Endothelial cell of umbilical vein (primary cell): Measurements from ENCODE around the gene SEC22A.

ENCODE experiments used
- EZH2 ChIP-seq: IDR thresholded peaks from 2 replicates; pipeline ENCODE4 v1.6.1; 2012; ENCODE audit warnings: borderline replicate concordance, low read depth, mild to moderate bottlenecking, moderate library complexity, low read length, inconsistent platforms; ENCODE audit not compliant: severe bottlenecking
- FOS ChIP-seq: IDR thresholded peaks from 2 replicates; pipeline ENCODE4 v1.6.1; 2011; ENCODE audit warnings: mild to moderate bottlenecking, low read length, moderate library complexity, borderline replicate concordance; ENCODE audit not compliant: insufficient read depth
- GATA2 ChIP-seq: IDR thresholded peaks from 2 replicates; pipeline ENCODE4 v1.7.0; 2011; ENCODE audit warnings: low read depth, mild to moderate bottlenecking, moderate library complexity, mixed read lengths, low read length; ENCODE audit not compliant: insufficient read length, insufficient read depth
- JUN ChIP-seq: IDR thresholded peaks from 2 replicates; pipeline ENCODE4 v1.6.1; 2011; ENCODE audit warnings: borderline replicate concordance, low read depth; ENCODE audit not compliant: insufficient read length, insufficient read depth
- MYC ChIP-seq: IDR thresholded peaks from one replicate; pipeline ENCODE4 v1.6.1; 2011; ENCODE audit warnings: mild to moderate bottlenecking, low read depth, low read length
- POLR2A ChIP-seq: IDR thresholded peaks from 2 replicates; pipeline ENCODE4 v1.6.1; 2012; ENCODE audit warnings: low read depth, mild to moderate bottlenecking, control low read depth, low read length
- POLR2AphosphoS5 ChIP-seq: IDR thresholded peaks from 2 replicates; pipeline ENCODE4 v1.6.1; 2012; ENCODE audit warnings: low read depth, mild to moderate bottlenecking, control low read depth, low read length, moderate library complexity; ENCODE audit not compliant: insufficient read depth
- TF ChIP-seq, protein P1 (sequence below), 2 donors: IDR thresholded peaks; 1 replicate in 1 of 2; 2 replicates in 1 of 2; pipeline ENCODE4 v1.5.1; 2011; ENCODE audit warnings: low read length in 2 of 2, mild to moderate bottlenecking in 2 of 2, moderate library complexity in 2 of 2, control low read depth in 1 of 2, inconsistent platforms in 1 of 2, low read depth in 1 of 2; ENCODE audit not compliant: insufficient read depth in 1 of 2; ENCODE audit errors: extremely low read depth in 1 of 2
- TF ChIP-seq, protein P2 (sequence below): IDR thresholded peaks from 2 replicates; pipeline ENCODE4 v1.6.1; 2011; ENCODE audit not compliant: insufficient read depth, insufficient read length

GRCh38 chr3:123295171-123295900 is 93.6 kb downstream of the SEC22A start:
- TF ChIP-seq POLR2A, result no peak
- TF ChIP-seq, protein P1, sequence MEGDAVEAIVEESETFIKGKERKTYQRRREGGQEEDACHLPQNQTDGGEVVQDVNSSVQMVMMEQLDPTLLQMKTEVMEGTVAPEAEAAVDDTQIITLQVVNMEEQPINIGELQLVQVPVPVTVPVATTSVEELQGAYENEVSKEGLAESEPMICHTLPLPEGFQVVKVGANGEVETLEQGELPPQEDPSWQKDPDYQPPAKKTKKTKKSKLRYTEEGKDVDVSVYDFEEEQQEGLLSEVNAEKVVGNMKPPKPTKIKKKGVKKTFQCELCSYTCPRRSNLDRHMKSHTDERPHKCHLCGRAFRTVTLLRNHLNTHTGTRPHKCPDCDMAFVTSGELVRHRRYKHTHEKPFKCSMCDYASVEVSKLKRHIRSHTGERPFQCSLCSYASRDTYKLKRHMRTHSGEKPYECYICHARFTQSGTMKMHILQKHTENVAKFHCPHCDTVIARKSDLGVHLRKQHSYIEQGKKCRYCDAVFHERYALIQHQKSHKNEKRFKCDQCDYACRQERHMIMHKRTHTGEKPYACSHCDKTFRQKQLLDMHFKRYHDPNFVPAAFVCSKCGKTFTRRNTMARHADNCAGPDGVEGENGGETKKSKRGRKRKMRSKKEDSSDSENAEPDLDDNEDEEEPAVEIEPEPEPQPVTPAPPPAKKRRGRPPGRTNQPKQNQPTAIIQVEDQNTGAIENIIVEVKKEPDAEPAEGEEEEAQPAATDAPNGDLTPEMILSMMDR (IDR thresholded peaks at IDR 0.05; ENCODE audit: extremely low read depth in 1 of 2, insufficient read depth in 1 of 2, low read depth in 1 of 2, low read length in 2 of 2), result no peak
- TF ChIP-seq FOS, result no peak
- no peak for TF ChIP-seq POLR2AphosphoS5
- no peak for TF ChIP-seq MYC
- TF ChIP-seq EZH2, result no peak
- no peak for TF ChIP-seq GATA2
- TF ChIP-seq, protein P2, sequence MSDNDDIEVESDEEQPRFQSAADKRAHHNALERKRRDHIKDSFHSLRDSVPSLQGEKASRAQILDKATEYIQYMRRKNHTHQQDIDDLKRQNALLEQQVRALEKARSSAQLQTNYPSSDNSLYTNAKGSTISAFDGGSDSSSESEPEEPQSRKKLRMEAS, result no peak
- no peak for TF ChIP-seq JUN
